ENCODE data around the gene SLC26A1. TPM values are rescaled to one million over a fixed set of nuclear protein-coding genes. Genes with fewer than 3 reads are reported as not detected.

Gene SLC26A1
- total RNA-seq, 1 experiment from 2014 or later = 0.09 TPM

DNA sequence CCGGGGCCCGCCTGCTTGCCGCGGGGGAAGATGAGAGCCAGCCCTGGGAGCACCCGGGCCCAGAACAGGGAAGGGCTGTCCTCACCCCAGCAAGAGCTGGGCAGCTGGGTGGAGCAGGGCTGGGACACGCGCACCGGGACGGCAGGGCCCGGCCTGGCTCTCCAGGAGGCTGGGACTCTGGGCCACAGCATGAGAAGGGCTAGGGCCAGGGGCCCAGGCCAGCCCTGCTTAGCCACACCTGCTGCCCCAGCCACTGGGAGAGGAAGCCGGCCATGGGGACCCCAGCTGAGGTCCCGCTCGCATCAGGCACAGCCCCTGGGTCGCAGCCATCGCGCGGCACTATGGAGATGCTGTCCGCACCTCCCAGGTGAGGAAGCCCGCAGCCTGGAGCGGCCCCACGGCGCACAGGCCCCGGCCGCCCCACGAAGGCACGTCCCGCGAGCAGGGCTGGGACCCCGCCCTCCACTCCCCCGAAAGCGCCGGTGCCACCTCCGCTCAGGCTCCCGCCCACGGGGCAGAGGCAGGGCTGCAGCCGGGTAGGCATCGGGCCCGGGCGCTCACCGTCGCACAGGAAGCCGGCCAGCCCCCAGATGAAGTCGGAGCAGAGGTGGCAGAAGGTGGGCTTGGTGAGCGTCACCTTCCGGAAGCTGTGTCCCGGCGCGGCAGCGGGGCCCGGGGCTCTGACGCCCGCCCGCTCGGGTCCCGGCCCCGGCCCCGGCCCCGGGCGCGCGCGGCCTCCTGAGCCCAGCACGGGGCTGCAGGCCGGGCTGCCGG is 20.4 kb downstream of the SLC26A1 start:
- no peak overlapping the region for H3K27ac ChIP-seq (ENCODE audit: insufficient read length, low read depth, low read length)
- H3K9me3 ChIP-seq (ENCODE audit: control insufficient read depth, low read depth, low read length) = no peaks in the 10 kb centered on the region
- no peak overlapping the region for H2BK5ac ChIP-seq (ENCODE audit: insufficient read length, low read length)
- no peak overlapping the region for H3K56ac ChIP-seq (ENCODE audit: insufficient read length, low read depth, low read length)
- no peak overlapping the region for H2AFZ ChIP-seq (ENCODE audit: low read length)
- H3K4me3 Mint-ChIP-seq = peak overlapping the region; percentile 48 to 63; a peak in 4 of 5 replicates
- H2BK12ac ChIP-seq (ENCODE audit: insufficient read length, low read depth, low read length) = no peak overlapping the region
- no peaks in the 10 kb centered on the region for H4K20me1 ChIP-seq (ENCODE audit: control insufficient read depth, insufficient read depth, insufficient read length)
- H3K4me2 ChIP-seq (ENCODE audit: insufficient read depth, insufficient read length, low read length) = peak overlapping the region; percentile 56
- no peak overlapping the region for H4K8ac ChIP-seq (replicated peaks; ENCODE audit: insufficient read length, low read depth, low read length)
- no peak overlapping the region for H4K5ac ChIP-seq (ENCODE audit: insufficient read length, low read depth, low read length)
- H3K14ac ChIP-seq (ENCODE audit: insufficient read depth, low read length) = no peak overlapping the region; the same call in 1 of the 2 replicates
- no peaks in the 10 kb centered on the region for H3K36me3 Mint-ChIP-seq (ENCODE audit: insufficient read depth in 1 of 3, low read depth in 3 of 3)
- no peak overlapping the region for H2AK5ac ChIP-seq (ENCODE audit: insufficient read length, low read length)
- H2BK15ac ChIP-seq (ENCODE audit: low read depth, low read length) = no peak overlapping the region
- no peak for DNase-seq
- H3K27ac Mint-ChIP-seq = no peak overlapping the region
- no peak overlapping the region for H3K9ac ChIP-seq (ENCODE audit: extremely low read depth, insufficient read length, low read length)
- peaks cover 29% of the 10 kb centered on the region for H3K27me3 Mint-ChIP-seq (ENCODE audit: low read depth)
- H3K4me1 Mint-ChIP-seq = peaks cover 0 to 2% of the 10 kb centered on the region in 2 experiments; a peak in 1 of 4 replicates
- no CpG with 5 or more reads among the region's 65 CpGs for WGBS (ENCODE audit: extremely low coverage, insufficient read length, low lambda C conversion rate)
- H3K4ac ChIP-seq (ENCODE audit: low read depth, low read length) = no peak overlapping the region
- H3K23me2 ChIP-seq (ENCODE audit: insufficient read length, low read depth, low read length, poor library complexity, severe bottlenecking) = peaks cover 5% of the 10 kb centered on the region
- H2BK120ac ChIP-seq (ENCODE audit: low read depth, low read length, poor library complexity, severe bottlenecking) = no peak overlapping the region
- no peaks in the 10 kb centered on the region for H3K79me2 ChIP-seq (ENCODE audit: insufficient read depth, low read length)
- no peak overlapping the region for H3T11ph ChIP-seq (ENCODE audit: low read length)
- H3K4me1 ChIP-seq (ENCODE audit: insufficient read depth, low read length) = no peaks in the 10 kb centered on the region
- H4K91ac ChIP-seq (ENCODE audit: insufficient read length, low read depth, low read length) = no peak overlapping the region
- TF ChIP-seq, protein P1, sequence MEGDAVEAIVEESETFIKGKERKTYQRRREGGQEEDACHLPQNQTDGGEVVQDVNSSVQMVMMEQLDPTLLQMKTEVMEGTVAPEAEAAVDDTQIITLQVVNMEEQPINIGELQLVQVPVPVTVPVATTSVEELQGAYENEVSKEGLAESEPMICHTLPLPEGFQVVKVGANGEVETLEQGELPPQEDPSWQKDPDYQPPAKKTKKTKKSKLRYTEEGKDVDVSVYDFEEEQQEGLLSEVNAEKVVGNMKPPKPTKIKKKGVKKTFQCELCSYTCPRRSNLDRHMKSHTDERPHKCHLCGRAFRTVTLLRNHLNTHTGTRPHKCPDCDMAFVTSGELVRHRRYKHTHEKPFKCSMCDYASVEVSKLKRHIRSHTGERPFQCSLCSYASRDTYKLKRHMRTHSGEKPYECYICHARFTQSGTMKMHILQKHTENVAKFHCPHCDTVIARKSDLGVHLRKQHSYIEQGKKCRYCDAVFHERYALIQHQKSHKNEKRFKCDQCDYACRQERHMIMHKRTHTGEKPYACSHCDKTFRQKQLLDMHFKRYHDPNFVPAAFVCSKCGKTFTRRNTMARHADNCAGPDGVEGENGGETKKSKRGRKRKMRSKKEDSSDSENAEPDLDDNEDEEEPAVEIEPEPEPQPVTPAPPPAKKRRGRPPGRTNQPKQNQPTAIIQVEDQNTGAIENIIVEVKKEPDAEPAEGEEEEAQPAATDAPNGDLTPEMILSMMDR (conservative IDR thresholded peaks at IDR 0.05) = no peak
- peaks cover 3% of the 10 kb centered on the region; the same call in 1 of the 2 replicates for H3K27me3 ChIP-seq (ENCODE audit: insufficient read depth, low read length)
- peaks cover 5 to 8% of the 10 kb centered on the region in 2 experiments; a peak in 3 of 5 replicates for H3K9me3 Mint-ChIP-seq
- H2BK20ac ChIP-seq (ENCODE audit: low read depth, low read length, poor library complexity, severe bottlenecking) = no peak overlapping the region
- H3K79me1 ChIP-seq (ENCODE audit: insufficient read depth, low read depth, low read length, poor library complexity, severe bottlenecking) = no peaks in the 10 kb centered on the region
- H3K18ac ChIP-seq (ENCODE audit: insufficient read length, low read depth, low read length) = no peak overlapping the region
- H3K23ac ChIP-seq (ENCODE audit: insufficient read length, low read depth, low read length) = no peak overlapping the region

All from H9 (cell line).